GM18508 (cell line): ENCODE measurements around the gene LCN15.
"Not testable (repeated sequence)": the region's sequence is repeated elsewhere in the genome, so short reads cannot be mapped to it uniquely, and the experiment has no call there.

Source experiments
- ATAC-seq: cut with Tn5 transposase; IDR thresholded peaks from one replicate; pipeline ENCODE4 v1.9.1; 2021; ENCODE audit warnings: moderate number of reproducible peaks; ENCODE audit not compliant: insufficient read depth, unreplicated experiment

LCN15 gene

GRCh38 chr9:136764301-136764891 lies at the start of gene LCN15:
Gene LCN15 (minus strand): TSS chr9:136764518. CDS start chr9:136764488, 30 bp downstream.
- ATAC-seq = no peak

- ATAC-seq = no peak
Measured at GRCh38 chr9:136808806-136809158, 44.5 kb upstream of the LCN15 start.

- no peak for ATAC-seq
Measured at GRCh38 chr9:136808075-136808805, 43.9 kb upstream of the LCN15 start.

- no peak for ATAC-seq
Measured at GRCh38 chr9:136807281-136808074, 43.2 kb upstream of the LCN15 start, which contains the start of gene RABL6. Gene RABL6 (plus strand): TSS chr9:136807948. CDS start chr9:136808197, 249 bp downstream.

GRCh38 chr9:136806631-136807201 lies 42.4 kb upstream of the LCN15 start:
- ATAC-seq = no peak

GRCh38 chr9:136806067-136806466 lies 41.7 kb upstream of the LCN15 start:
- ATAC-seq = no peak

GRCh38 chr9:136805207-136805740 lies 41.0 kb upstream of the LCN15 start:
- no peak for ATAC-seq

GRCh38 chr9:136804509-136805206 lies 40.3 kb upstream of the LCN15 start:
- no peak for ATAC-seq

GRCh38 chr9:136803551-136804508 lies 39.5 kb upstream of the LCN15 start:
- no peak for ATAC-seq

- ATAC-seq = not testable (repeated sequence)
Measured at GRCh38 chr9:136803009-136803550, 38.8 kb upstream of the LCN15 start.

- ATAC-seq = no peak
Measured at GRCh38 chr9:136802321-136802720, 38.0 kb upstream of the LCN15 start.

GRCh38 chr9:136799854-136800657 lies 35.7 kb upstream of the LCN15 start:
- ATAC-seq = no peak

- no peak for ATAC-seq
Measured at GRCh38 chr9:136799079-136799853, 34.9 kb upstream of the LCN15 start.

- ATAC-seq = no peak
Measured at GRCh38 chr9:136798708-136799078, 34.4 kb upstream of the LCN15 start.

GRCh38 chr9:136796775-136797347 lies 32.5 kb upstream of the LCN15 start:
- ATAC-seq = not testable (repeated sequence)

- no peak for ATAC-seq
Measured at GRCh38 chr9:136796238-136796774, 32.0 kb upstream of the LCN15 start, which contains the start of gene CCDC183. Gene CCDC183 (plus strand): TSS chr9:136796338. CDS start chr9:136796398, 60 bp downstream.
